ENCODE measurements around the gene TMEM11.
A peak's percentile ranks its signal among the peaks of the same experiment; 100 is the strongest.

The TMEM11 gene

GRCh38 chr17:21164620-21165019, 49.3 kb downstream of the TMEM11 start:
- DNase-seq (ENCODE audit: insufficient read length, low spot score): no peak
- FAIRE-seq: peak; percentile 9

DNA sequence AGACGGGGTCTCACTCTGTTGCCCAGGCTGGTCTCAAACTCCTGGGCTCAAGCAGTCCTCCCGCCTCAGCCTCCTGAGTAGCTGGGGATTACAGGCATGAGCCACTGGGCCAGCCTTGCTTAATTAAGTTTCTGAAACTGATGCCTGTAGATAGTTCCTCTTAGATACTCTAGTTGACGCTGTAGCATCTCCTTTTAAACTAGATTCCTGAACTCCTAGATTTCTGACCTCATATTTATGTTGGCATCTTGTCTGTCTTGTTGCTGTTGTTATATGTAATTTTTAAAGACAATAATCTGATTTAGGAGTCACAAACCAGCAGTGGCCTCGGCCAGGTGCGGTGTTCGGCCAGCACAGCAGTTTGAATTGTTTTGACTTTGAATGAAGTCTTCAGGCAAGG, 49.7 kb downstream of the TMEM11 start:
- DNase-seq (ENCODE audit: insufficient read length, low spot score) (no peak), FAIRE-seq (peak; percentile 28)

DNA sequence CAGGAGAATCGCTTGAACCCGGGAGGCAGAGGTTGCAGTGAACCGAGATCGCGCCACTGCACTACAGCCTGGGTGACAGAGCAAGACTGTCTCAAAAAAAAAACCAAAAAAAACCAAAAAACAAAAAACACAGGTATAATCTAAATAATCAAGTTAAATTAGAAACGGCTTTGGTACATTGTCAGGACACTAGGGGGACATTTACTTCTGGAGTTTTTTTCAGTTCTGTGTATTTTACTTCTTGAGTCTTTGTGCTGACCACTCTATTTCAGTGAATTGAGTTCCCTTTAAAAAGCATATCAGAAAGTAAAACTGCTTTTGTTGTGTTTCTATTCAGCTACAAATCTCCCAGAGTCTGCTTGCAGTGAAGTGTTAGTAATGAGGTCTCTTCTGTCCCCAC, 50.9 kb downstream of the TMEM11 start:
- FAIRE-seq: no peak

GRCh38 chr17:21162394-21162775, 51.6 kb downstream of the TMEM11 start:
- DNase-seq (ENCODE audit: insufficient read length, low spot score) (no peak), FAIRE-seq (peak; percentile 78)

More for the DNA sequence above, 50.9 kb downstream of the TMEM11 start:
- DNase-seq (ENCODE audit: insufficient read length, low spot score): no peak

DNA sequence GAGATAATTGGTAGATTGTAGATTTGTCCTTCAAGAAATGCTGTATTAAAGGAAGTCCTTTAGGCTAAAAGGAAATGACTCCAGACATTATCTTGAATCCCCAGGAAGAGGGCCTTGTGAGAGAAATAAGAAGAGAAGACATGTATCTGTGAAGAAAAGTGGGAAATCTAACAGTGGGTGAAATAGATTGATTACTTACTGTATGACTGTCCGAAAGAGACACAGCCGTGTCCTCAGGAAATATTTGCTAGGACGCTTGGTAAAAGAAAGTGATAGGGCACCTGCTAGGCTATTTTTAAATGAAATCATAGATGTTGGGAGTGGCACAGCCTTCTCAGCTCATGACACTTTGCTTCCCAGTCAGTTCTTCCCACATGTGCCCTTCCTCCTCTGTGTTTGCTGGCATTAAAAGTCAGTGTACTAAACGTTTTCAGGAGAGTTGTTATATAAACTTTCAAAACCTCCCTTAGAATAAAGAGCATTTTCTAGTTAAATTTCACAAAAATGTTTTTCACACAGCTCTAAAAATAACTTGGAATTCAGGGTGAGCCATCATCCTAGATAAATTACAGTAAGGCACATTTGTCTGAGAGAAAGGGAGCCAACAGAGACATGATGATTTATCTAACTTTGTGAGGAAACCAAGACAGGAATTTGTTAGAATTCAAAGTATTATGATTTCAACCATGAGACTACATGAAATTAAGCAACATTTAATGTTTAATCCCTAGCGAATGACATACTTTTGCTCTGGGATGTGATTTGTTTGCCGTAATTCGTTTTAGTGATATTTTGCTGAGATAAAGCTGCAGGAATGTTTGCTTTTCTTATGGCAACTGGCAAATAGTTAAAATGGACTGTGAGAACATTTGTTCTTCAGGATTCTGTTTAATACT, 52.2 kb downstream of the TMEM11 start:
- no peak for FAIRE-seq

GRCh38 chr17:21160401-21160800, 53.6 kb downstream of the TMEM11 start:
- DNase-seq (ENCODE audit: insufficient read length, low spot score) (no peak), FAIRE-seq (no peak)

More for the DNA sequence above, 52.2 kb downstream of the TMEM11 start:
- no peak for DNase-seq (ENCODE audit: insufficient read length, low spot score)

- DNase-seq (ENCODE audit: insufficient read length, low spot score) (no peak), FAIRE-seq (peak; percentile 58)
Observed at GRCh38 chr17:21157586-21158370, 56.2 kb downstream of the TMEM11 start.

- DNase-seq (ENCODE audit: insufficient read length, low spot score): no peak
- no peak for FAIRE-seq
Observed at GRCh38 chr17:21152731-21153130, 61.2 kb downstream of the TMEM11 start.

GRCh38 chr17:21149621-21150020, 64.3 kb downstream of the TMEM11 start:
- no peak for DNase-seq (ENCODE audit: insufficient read length, low spot score)
- FAIRE-seq: no peak

Data from HTR-8/SVneo (cell line).